ENCODE results near the gene AKAP17A. TPM values are rescaled to one million over a fixed set of nuclear protein-coding genes. Genes with fewer than 3 reads are reported as not detected.
"Not testable (repeated sequence)": the region's sequence is repeated elsewhere in the genome, so short reads cannot be mapped to it uniquely, and the experiment has no call there.

AKAP17A gene
- total and polyA plus RNA-seq, 2 of the 8 experiments (the other 6 are each of a cell fraction or from before 2014, with no cell fraction given) = 14.0 to 41.2 TPM

GRCh38 chrX:1624158-1624860 lies 32.9 kb downstream of the AKAP17A start:
- H3K23ac ChIP-seq (ENCODE audit: insufficient read length); H3K9ac ChIP-seq (replicated peaks in 1 of 4; ENCODE audit: extremely low read depth in 1 of 4, low read depth in 3 of 4, low read length in 3 of 4); H4K8ac ChIP-seq (ENCODE audit: extremely low read depth, insufficient read depth, low read length); H2BK12ac ChIP-seq (ENCODE audit: low read depth, low read length); H4K20me1 ChIP-seq (replicated peaks in 1 of 2; ENCODE audit: control insufficient read depth in 1 of 2, insufficient read depth in 2 of 2, low read length in 2 of 2); H3K4me1 ChIP-seq (replicated peaks in 1 of 4; ENCODE audit: control insufficient read depth in 3 of 4, insufficient read depth in 4 of 4, low read length in 3 of 4); H2BK15ac ChIP-seq (ENCODE audit: low read length); H2BK120ac ChIP-seq (replicated peaks; ENCODE audit: low read depth, low read length); H3K27ac ChIP-seq (ENCODE audit: low read depth, low read length); H4K91ac ChIP-seq (replicated peaks; ENCODE audit: insufficient read length, low read length); H3K14ac ChIP-seq (ENCODE audit: insufficient read length); H3K4me3 ChIP-seq (ENCODE audit: extremely low read depth in 1 of 4, insufficient read depth in 2 of 4, low read depth in 3 of 4, low read length in 4 of 4); H3K23me2 ChIP-seq (ENCODE audit: low read depth, low read length); H3K56ac ChIP-seq (replicated peaks; ENCODE audit: insufficient read length, low read depth, low read length); H3K79me1 ChIP-seq (ENCODE audit: low read depth, low read length); H3K9me3 ChIP-seq (ENCODE audit: insufficient read depth in 2 of 2, low read depth in 1 of 2, low read length in 1 of 2); H2AFZ ChIP-seq (ENCODE audit: low read length); H2AK5ac ChIP-seq (ENCODE audit: low read depth, low read length); H2BK5ac ChIP-seq (ENCODE audit: low read depth, low read length); H2BK20ac ChIP-seq (ENCODE audit: low read length); DNase-seq (ENCODE audit: low read depth in 1 of 2, low spot score in 2 of 2); FAIRE-seq; H3K36me3 ChIP-seq (ENCODE audit: control insufficient read depth in 2 of 4, insufficient read depth in 4 of 4, low read length in 3 of 4); H3K27me3 ChIP-seq (replicated peaks in 1 of 4; ENCODE audit: control insufficient read depth in 3 of 4, extremely low read depth in 1 of 4, insufficient read depth in 3 of 4, low read length in 3 of 4); H3K18ac ChIP-seq (ENCODE audit: extremely low read depth, low read length); H3K4me2 ChIP-seq (ENCODE audit: insufficient read depth in 1 of 2, low read depth in 2 of 2, low read length in 2 of 2); POLR2A ChIA-PET (ENCODE audit: partially characterized antibody); H3K4ac ChIP-seq (replicated peaks; ENCODE audit: insufficient read length, low read depth, low read length); H4K5ac ChIP-seq (ENCODE audit: insufficient read length, low read depth, low read length); CTCF ChIA-PET (ENCODE audit: partially characterized antibody); H3K79me2 ChIP-seq (ENCODE audit: control insufficient read depth in 1 of 2, insufficient read depth in 2 of 2, low read length in 2 of 2): not testable (repeated sequence)
- WGBS, 2 experiments (ENCODE audit: extremely low coverage in 1 of 2, insufficient coverage in 1 of 2, insufficient read length in 1 of 2, insufficient replicate concordance in 2 of 2, low coverage in 1 of 2, low lambda C conversion rate in 2 of 2, missing lambda C conversion rate in 1 of 2) = 91% methylated on average over 14 of the region's 14 CpGs; no CpG with 5 or more reads in 1 of the 2 experiments

DNA sequence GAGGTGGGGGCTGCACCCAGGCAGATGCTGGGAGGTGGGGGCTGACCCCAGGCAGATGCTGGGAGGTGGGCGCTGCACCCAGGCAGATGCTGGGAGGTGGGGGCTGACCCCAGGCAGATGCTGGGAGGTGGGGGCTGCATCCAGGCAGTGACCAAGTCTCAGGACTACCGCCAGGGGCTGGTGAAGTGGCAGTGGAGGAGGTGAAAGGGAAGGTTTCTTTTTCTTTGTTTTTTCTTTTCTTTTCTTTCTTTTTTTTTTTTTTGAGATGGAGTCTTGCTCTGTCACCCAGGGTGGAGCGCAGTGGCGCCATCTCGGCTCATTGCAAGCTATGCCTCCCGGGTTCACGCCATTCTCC lies 33.4 kb downstream of the AKAP17A start:
- H3K27ac ChIP-seq (ENCODE audit: low read depth, low read length); H3K9me3 ChIP-seq (ENCODE audit: insufficient read depth in 2 of 2, low read depth in 1 of 2, low read length in 1 of 2); H4K91ac ChIP-seq (replicated peaks; ENCODE audit: insufficient read length, low read length); H2BK120ac ChIP-seq (replicated peaks; ENCODE audit: low read depth, low read length); CTCF ChIA-PET (ENCODE audit: partially characterized antibody); H4K20me1 ChIP-seq (replicated peaks in 1 of 2; ENCODE audit: control insufficient read depth in 1 of 2, insufficient read depth in 2 of 2, low read length in 2 of 2); H3K56ac ChIP-seq (replicated peaks; ENCODE audit: insufficient read length, low read depth, low read length); H3K9ac ChIP-seq (replicated peaks in 1 of 4; ENCODE audit: extremely low read depth in 1 of 4, low read depth in 3 of 4, low read length in 3 of 4); H4K8ac ChIP-seq (ENCODE audit: extremely low read depth, insufficient read depth, low read length); H2BK20ac ChIP-seq (ENCODE audit: low read length); H4K5ac ChIP-seq (ENCODE audit: insufficient read length, low read depth, low read length); H2BK15ac ChIP-seq (ENCODE audit: low read length); H3K4me3 ChIP-seq (ENCODE audit: extremely low read depth in 1 of 4, insufficient read depth in 2 of 4, low read depth in 3 of 4, low read length in 4 of 4); H2AFZ ChIP-seq (ENCODE audit: low read length); H3K4ac ChIP-seq (replicated peaks; ENCODE audit: insufficient read length, low read depth, low read length); H3K14ac ChIP-seq (ENCODE audit: insufficient read length); H3K4me1 ChIP-seq (replicated peaks in 1 of 4; ENCODE audit: control insufficient read depth in 3 of 4, insufficient read depth in 4 of 4, low read length in 3 of 4); H2BK5ac ChIP-seq (ENCODE audit: low read depth, low read length); H3K23ac ChIP-seq (ENCODE audit: insufficient read length); H3K79me2 ChIP-seq (ENCODE audit: control insufficient read depth in 1 of 2, insufficient read depth in 2 of 2, low read length in 2 of 2); DNase-seq (ENCODE audit: low read depth in 1 of 2, low spot score in 2 of 2); H2BK12ac ChIP-seq (ENCODE audit: low read depth, low read length); H3K79me1 ChIP-seq (ENCODE audit: low read depth, low read length); H3K36me3 ChIP-seq (ENCODE audit: control insufficient read depth in 2 of 4, insufficient read depth in 4 of 4, low read length in 3 of 4); H3K27me3 ChIP-seq (replicated peaks in 1 of 4; ENCODE audit: control insufficient read depth in 3 of 4, extremely low read depth in 1 of 4, insufficient read depth in 3 of 4, low read length in 3 of 4); FAIRE-seq; H3K23me2 ChIP-seq (ENCODE audit: low read depth, low read length); H2AK5ac ChIP-seq (ENCODE audit: low read depth, low read length); H3K4me2 ChIP-seq (ENCODE audit: insufficient read depth in 1 of 2, low read depth in 2 of 2, low read length in 2 of 2); H3K18ac ChIP-seq (ENCODE audit: extremely low read depth, low read length); POLR2A ChIA-PET (ENCODE audit: partially characterized antibody): not testable (repeated sequence)
- 68% methylated on average over 5 of the region's 7 CpGs; no CpG with 5 or more reads in 1 of the 2 experiments for WGBS, 2 experiments (ENCODE audit: extremely low coverage in 1 of 2, insufficient coverage in 1 of 2, insufficient read length in 1 of 2, insufficient replicate concordance in 2 of 2, low coverage in 1 of 2, low lambda C conversion rate in 2 of 2, missing lambda C conversion rate in 1 of 2)

All from H1 (cell line).